ENCODE results near the gene LRP1.

GRCh38 chr12:57151741-57152630, 23.7 kb downstream of the LRP1 start:
- TF ChIP-seq CTCF (IDR thresholded peaks at IDR 0.05) (no peak), POLR2A (IDR thresholded peaks at IDR 0.05) (no peak)

All from Peyer's patch (tissue), 4 donors.